ENCODE results near the gene CARD11. TPM values are rescaled to one million over a fixed set of nuclear protein-coding genes. Genes with fewer than 3 reads are reported as not detected.
A peak's percentile ranks its signal among the peaks of the same experiment; 100 is the strongest.

The CARD11 gene
- total RNA-seq, 1 donor: not detected

GRCh38 chr7:3082831-3083230, 39.2 kb upstream of the CARD11 start:
- H3K4me3 ChIP-seq (ENCODE audit: low read depth, low read length): no peak overlapping the region
- TF ChIP-seq CTCF (IDR thresholded peaks at IDR 0.05; ENCODE audit: insufficient read depth, low read depth, low read length): no peak
- DNase-seq (ENCODE audit: low read depth): no peak

GRCh38 chr7:3082386-3082785, 38.7 kb upstream of the CARD11 start:
- DNase-seq (ENCODE audit: low read depth): no peak
- H3K4me3 ChIP-seq (ENCODE audit: low read depth, low read length): no peak overlapping the region
- no peak for TF ChIP-seq CTCF (IDR thresholded peaks at IDR 0.05; ENCODE audit: insufficient read depth, low read depth, low read length)

GRCh38 chr7:3080106-3080505, 36.4 kb upstream of the CARD11 start:
- TF ChIP-seq CTCF (IDR thresholded peaks at IDR 0.05; ENCODE audit: insufficient read depth, low read depth, low read length): no peak
- H3K4me3 ChIP-seq (ENCODE audit: low read depth, low read length): no peak overlapping the region
- DNase-seq (ENCODE audit: low read depth): no peak

GRCh38 chr7:3078514-3078913, 34.8 kb upstream of the CARD11 start:
- no peak overlapping the region for H3K4me3 ChIP-seq (ENCODE audit: low read depth, low read length)
- DNase-seq (ENCODE audit: low read depth): no peak
- no peak for TF ChIP-seq CTCF (IDR thresholded peaks at IDR 0.05; ENCODE audit: insufficient read depth, low read depth, low read length)

GRCh38 chr7:3076700-3077099, 33.0 kb upstream of the CARD11 start:
- no peak for TF ChIP-seq CTCF (IDR thresholded peaks at IDR 0.05; ENCODE audit: insufficient read depth, low read depth, low read length)
- H3K4me3 ChIP-seq (ENCODE audit: low read depth, low read length): no peak overlapping the region
- DNase-seq (ENCODE audit: low read depth): no peak

- TF ChIP-seq CTCF (IDR thresholded peaks at IDR 0.05; ENCODE audit: insufficient read depth, low read depth, low read length): no peak
- no peak for DNase-seq (ENCODE audit: low read depth)
- no peak overlapping the region for H3K4me3 ChIP-seq (ENCODE audit: low read depth, low read length)
Observed at GRCh38 chr7:3076163-3076562, 32.5 kb upstream of the CARD11 start.

- no peak for TF ChIP-seq CTCF (IDR thresholded peaks at IDR 0.05; ENCODE audit: insufficient read depth, low read depth, low read length)
- DNase-seq (ENCODE audit: low read depth): peak; percentile 35
- H3K4me3 ChIP-seq (ENCODE audit: low read depth, low read length): no peak overlapping the region
Observed at GRCh38 chr7:3075441-3075840, 31.8 kb upstream of the CARD11 start.
